GM12891 (cell line): ENCODE measurements around the gene OR51A4.

Experiments
- PAX5 ChIP-seq: IDR thresholded peaks from 2 replicates; pipeline ENCODE4 v1.6.1; 2011; ENCODE audit warnings: low read length, moderate library complexity, mild to moderate bottlenecking; ENCODE audit not compliant: insufficient read depth, severe bottlenecking
- POLR2A ChIP-seq: IDR thresholded peaks from 2 replicates; pipeline ENCODE4 v1.6.1; 2011; ENCODE audit warnings: low read depth, low read length, control low read depth
- POLR2AphosphoS5 ChIP-seq: IDR thresholded peaks from 2 replicates; pipeline ENCODE4 v1.6.1; 2011; ENCODE audit warnings: low read depth, low read length, control low read depth
- SPI1 ChIP-seq: IDR thresholded peaks from 2 replicates; pipeline ENCODE4 v1.6.1; 2011; ENCODE audit warnings: low read depth, low read length, control low read depth
- TAF1 ChIP-seq: IDR thresholded peaks from 2 replicates; pipeline ENCODE4 v1.6.1; 2011; ENCODE audit warnings: low read depth, low read length, control low read depth

DNA sequence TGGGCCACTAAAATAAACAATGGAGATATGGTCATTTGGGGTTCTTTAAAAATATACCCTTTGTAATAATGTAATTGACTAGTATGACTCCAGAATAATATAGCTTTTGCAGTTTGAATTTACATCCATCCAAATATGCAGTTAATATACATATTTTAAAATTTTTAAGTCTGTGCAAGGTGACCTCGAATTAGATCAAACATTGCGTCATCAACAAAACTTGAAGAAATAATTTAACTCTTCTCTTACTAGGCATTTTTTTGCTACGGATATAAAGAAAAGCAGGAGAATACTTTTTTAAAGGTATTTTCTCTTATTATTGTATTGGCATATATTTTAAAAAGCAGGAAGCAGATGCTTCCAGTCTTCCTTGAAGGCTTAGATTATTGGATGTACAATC lies 10.7 kb downstream of the OR51A4 start:
- TF ChIP-seq POLR2A (no peak), POLR2AphosphoS5 (no peak), TAF1 (no peak), SPI1 (no peak), PAX5 (no peak)
